GM12873 (cell line): ENCODE data around the gene ADIG.

Experiments used
- TF ChIP-seq, protein P1 (sequence below): IDR thresholded peaks from 2 replicates; pipeline ENCODE4 v1.5.1; 2012; ENCODE audit warnings: low read depth, mild to moderate bottlenecking, moderate library complexity, low read length, control low read depth; ENCODE audit not compliant: insufficient read depth; ENCODE audit errors: missing control alignments

The ADIG gene

DNA sequence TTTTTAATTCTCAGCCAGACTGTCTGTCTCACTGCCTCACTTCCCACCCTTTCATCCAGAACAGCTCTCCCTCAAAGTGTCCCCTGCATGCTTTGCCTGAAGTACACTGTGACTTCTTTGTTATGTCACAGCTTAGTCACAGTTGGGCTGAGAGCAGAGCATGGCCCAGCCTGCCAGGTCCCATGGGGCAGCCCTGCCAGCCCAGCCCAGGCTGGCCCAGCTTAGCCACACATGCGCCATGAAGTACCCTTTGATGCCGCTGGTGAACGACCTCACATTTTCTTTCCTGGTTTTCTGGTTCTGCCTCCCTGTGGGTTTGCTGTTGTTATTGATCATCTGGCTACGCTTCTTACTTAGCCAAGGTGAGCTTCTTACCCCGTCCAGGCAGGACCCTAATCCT is at the start of gene ADIG:
Gene ADIG (plus strand): TSS at position 185 of the 400 bp plus-strand sequence. CDS start 54 bp downstream, at position 239.
- TF ChIP-seq, protein P1, sequence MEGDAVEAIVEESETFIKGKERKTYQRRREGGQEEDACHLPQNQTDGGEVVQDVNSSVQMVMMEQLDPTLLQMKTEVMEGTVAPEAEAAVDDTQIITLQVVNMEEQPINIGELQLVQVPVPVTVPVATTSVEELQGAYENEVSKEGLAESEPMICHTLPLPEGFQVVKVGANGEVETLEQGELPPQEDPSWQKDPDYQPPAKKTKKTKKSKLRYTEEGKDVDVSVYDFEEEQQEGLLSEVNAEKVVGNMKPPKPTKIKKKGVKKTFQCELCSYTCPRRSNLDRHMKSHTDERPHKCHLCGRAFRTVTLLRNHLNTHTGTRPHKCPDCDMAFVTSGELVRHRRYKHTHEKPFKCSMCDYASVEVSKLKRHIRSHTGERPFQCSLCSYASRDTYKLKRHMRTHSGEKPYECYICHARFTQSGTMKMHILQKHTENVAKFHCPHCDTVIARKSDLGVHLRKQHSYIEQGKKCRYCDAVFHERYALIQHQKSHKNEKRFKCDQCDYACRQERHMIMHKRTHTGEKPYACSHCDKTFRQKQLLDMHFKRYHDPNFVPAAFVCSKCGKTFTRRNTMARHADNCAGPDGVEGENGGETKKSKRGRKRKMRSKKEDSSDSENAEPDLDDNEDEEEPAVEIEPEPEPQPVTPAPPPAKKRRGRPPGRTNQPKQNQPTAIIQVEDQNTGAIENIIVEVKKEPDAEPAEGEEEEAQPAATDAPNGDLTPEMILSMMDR, result no peak

DNA sequence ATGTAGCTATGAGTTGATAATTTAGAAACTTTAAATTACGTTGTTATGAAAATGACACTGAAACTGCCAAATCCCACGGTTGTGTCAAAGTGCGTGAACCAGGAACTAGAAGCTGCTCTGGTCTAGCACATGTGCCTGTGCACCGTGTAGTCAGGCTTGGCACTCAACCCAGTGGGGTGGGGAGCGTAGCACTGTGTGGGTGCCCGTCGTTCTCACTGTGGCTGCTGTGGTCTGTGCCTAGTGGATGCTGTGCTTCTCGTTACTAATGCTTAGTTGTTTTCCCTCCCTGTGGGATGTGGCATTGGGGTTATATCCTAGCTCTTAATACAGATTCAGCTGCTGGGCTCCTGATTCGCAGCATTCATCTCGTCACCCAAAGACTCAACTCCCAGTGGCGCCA is 46.2 kb upstream of the ADIG start:
- TF ChIP-seq, protein P1, result no peak

GRCh38 chr20:38536310-38536709 is 44.7 kb upstream of the ADIG start:
- TF ChIP-seq, protein P1, result no peak

GRCh38 chr20:38537176-38537575 is 43.8 kb upstream of the ADIG start:
- TF ChIP-seq, protein P1, result no peak

DNA sequence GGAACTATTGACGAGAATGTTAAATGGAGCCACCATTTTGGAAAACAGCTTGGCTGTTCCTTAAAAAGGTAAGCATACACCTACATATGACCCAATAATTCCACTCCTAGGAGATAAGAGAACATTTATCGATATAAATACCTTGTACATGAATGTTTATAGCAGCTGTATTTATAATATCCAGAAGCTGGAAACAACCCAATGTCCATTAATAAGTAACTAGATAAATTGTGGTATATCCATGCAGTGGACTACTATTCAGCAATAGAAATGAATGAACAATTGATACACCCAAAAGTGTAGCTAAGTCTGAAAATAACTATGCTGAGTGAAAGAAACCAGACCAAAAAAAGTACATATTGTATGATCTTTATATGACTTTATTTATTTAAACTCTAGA is 42.2 kb upstream of the ADIG start:
- TF ChIP-seq, protein P1, result no peak

DNA sequence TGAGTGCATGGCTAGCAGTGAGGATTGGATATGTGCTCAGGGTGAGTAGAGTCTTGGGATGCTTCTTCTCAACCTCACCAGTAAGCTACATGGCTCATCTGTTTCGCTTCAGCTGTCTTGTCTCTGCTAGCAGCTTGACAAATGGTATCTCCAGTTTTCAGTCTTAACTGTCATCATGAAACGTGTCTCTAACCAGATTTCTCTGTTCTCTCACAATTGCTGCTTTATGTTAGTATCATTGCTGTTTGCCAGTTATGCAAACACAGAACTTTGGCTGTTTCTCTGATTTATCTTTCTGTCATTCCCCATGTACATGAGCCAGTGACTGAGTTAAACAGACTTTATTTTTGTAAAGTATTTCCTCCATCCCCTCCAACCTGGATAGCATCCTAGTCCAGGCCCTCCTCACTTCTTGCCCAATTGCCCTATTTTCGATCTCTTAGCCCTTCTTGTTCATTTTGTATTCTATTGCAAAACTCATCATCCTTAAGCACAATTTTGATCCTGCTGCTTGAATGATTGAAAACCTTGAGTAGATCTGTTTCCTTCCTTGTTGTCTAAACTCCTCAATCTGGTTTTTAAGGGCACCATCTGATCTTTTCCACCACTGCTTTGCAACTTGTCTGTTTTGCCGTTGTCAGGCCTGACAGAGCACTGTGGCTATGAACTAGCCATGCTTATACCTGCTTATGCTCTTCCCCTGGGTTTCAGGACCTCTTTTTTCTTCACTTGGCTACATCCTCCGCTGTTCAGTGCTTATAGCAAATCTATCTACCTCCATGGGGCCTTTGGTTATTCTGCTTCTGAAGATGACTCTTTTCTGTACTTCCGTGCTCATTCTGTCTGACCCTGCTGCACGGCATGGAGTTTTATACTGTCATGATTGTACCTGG is 37.7 kb upstream of the ADIG start:
- TF ChIP-seq, protein P1, result no peak

DNA sequence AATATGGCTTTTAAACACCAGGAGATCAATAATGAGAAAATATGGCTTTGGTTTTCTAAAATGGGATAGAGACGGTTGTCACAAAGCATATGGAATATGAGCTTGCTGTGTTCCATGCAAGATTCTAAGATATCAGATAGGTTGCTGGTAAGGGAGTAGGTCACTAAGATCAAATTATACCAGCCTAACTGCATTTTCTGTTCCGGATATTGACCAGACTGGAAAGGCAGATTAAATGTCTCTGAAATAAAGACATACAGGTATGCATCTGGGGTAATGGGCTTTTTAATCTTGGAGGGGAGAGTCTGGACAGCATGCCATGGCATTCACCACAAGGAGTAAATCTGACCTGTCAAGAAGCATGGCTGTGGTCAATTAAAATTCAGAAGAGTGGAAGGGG is 35.2 kb upstream of the ADIG start:
- TF ChIP-seq, protein P1, result no peak
